Chondrocyte (in vitro differentiated cells): ENCODE measurements around the gene EXOC6. TPM values are rescaled to one million over a fixed set of nuclear protein-coding genes. Genes with fewer than 3 reads are reported as not detected.

ENCODE experiments used
- DNase-seq: peaks from one replicate; pipeline ENCODE4 v3.0.0; 2021; ENCODE audit warnings: mixed read lengths, low spot score
- H3K27ac Mint-ChIP-seq: one replicate; pipeline ENCODE4 v1.8.0; 2021; ENCODE audit warnings: mild to moderate bottlenecking, moderate library complexity, mixed read lengths; ENCODE audit not compliant: unreplicated experiment
- H3K27me3 Mint-ChIP-seq: 2 replicates; pipeline ENCODE4 v1.8.0; 2021; ENCODE audit warnings: low read depth, mixed read lengths
- H3K36me3 Mint-ChIP-seq: 2 replicates; pipeline ENCODE4 v1.8.0; 2021; ENCODE audit warnings: low read depth, mixed read lengths
- H3K4me1 Mint-ChIP-seq: 2 replicates; pipeline ENCODE4 v1.8.0; 2021; ENCODE audit warnings: low read depth, mild to moderate bottlenecking, mixed read lengths
- H3K4me3 Mint-ChIP-seq: one replicate; pipeline ENCODE4 v1.8.0; 2021; ENCODE audit warnings: mild to moderate bottlenecking, moderate library complexity, mixed read lengths; ENCODE audit not compliant: unreplicated experiment
- H3K9me3 Mint-ChIP-seq: 2 replicates; pipeline ENCODE4 v1.8.0; 2021; ENCODE audit warnings: low read depth, mixed read lengths
- CTCF ChIP-seq: fragments of 200-600 bp; sonication (generic); IDR thresholded peaks from 2 replicates; pipeline ENCODE4 v1.5.0; 2021; ENCODE audit warnings: antibody characterized with exemption, mild to moderate bottlenecking, moderate library complexity
- total RNA-seq: library from RNA; stranded (reverse); gene quantifications from 3 replicates; pipeline ENCODE4 v1.2.1, GENCODE V29; 2021

The EXOC6 gene
- total RNA-seq, 1 donor from 2014 or later = 7.2 TPM

GRCh38 chr10:93066544-93066913 lies 218.2 kb downstream of the EXOC6 start:
- H3K27me3 Mint-ChIP-seq = peaks cover 67% of the 10 kb centered on the region
- no peaks in the 10 kb centered on the region for H3K9me3 Mint-ChIP-seq
- H3K4me3 Mint-ChIP-seq = no peak overlapping the region
- TF ChIP-seq CTCF = no peak
- no peak for DNase-seq
- no peaks in the 10 kb centered on the region for H3K36me3 Mint-ChIP-seq
- no peak overlapping the region for H3K27ac Mint-ChIP-seq
- H3K4me1 Mint-ChIP-seq = peaks cover 25% of the 10 kb centered on the region

GRCh38 chr10:93067443-93068365 lies 219.4 kb downstream of the EXOC6 start:
- no peak for DNase-seq
- H3K4me1 Mint-ChIP-seq = peaks cover 33% of the 10 kb centered on the region
- H3K36me3 Mint-ChIP-seq = no peaks in the 10 kb centered on the region

GRCh38 chr10:93068411-93069244 lies 220.3 kb downstream of the EXOC6 start:
- H3K27ac Mint-ChIP-seq = no peak overlapping the region
- TF ChIP-seq CTCF = peak; percentile 53
- peaks cover 34% of the 10 kb centered on the region for H3K4me1 Mint-ChIP-seq
- peak overlapping the region; percentile 63 for H3K4me3 Mint-ChIP-seq
- H3K36me3 Mint-ChIP-seq = no peaks in the 10 kb centered on the region
- DNase-seq = no peak
- H3K27me3 Mint-ChIP-seq = peaks cover 80% of the 10 kb centered on the region
- no peaks in the 10 kb centered on the region for H3K9me3 Mint-ChIP-seq

More at GRCh38 chr10:93067443-93068365, 219.4 kb downstream of the EXOC6 start:
- Mint-ChIP-seq H3K27me3 (peaks cover 78% of the 10 kb centered on the region), H3K4me3 (peak overlapping the region; percentile 63), H3K27ac (no peak overlapping the region), H3K9me3 (no peaks in the 10 kb centered on the region)
- no peak for TF ChIP-seq CTCF

GRCh38 chr10:93069245-93069561 lies 220.9 kb downstream of the EXOC6 start:
- no peaks in the 10 kb centered on the region for H3K9me3 Mint-ChIP-seq
- no peak overlapping the region for H3K4me3 Mint-ChIP-seq
- no peak for TF ChIP-seq CTCF
- no peaks in the 10 kb centered on the region for H3K36me3 Mint-ChIP-seq
- H3K27me3 Mint-ChIP-seq = peaks cover 77% of the 10 kb centered on the region
- DNase-seq = no peak
- peaks cover 35% of the 10 kb centered on the region for H3K4me1 Mint-ChIP-seq
- H3K27ac Mint-ChIP-seq = no peak overlapping the region
